Renal cortex interstitium (tissue), 11 donors: ENCODE measurements around the gene SHC2. TPM values are rescaled to one million over a fixed set of nuclear protein-coding genes. Genes with fewer than 3 reads are reported as not detected.
"Not testable (repeated sequence)": the region's sequence is repeated elsewhere in the genome, so short reads cannot be mapped to it uniquely, and the experiment has no call there.

ENCODE experiments used
- DNase-seq, 11 donors: peaks; one replicate each; pipeline ENCODE4 v3.0.0-alpha.2; 2013; ENCODE audit warnings: low read depth in 9 of 11, low spot score in 4 of 11; ENCODE audit errors: extremely low read depth in 1 of 11
- polyA plus RNA-seq, 3 donors: library from polyadenylated mRNA; unstranded; fragments of 120-200 nt; gene quantifications; one replicate each; pipeline ENCODE4 v1.2.1, GENCODE V29; 2013; ENCODE audit not compliant: insufficient read length in 3 of 3

Gene SHC2
- polyA plus RNA-seq, 3 donors, result 30.1 to 49.3 (median 33.1) TPM

DNA sequence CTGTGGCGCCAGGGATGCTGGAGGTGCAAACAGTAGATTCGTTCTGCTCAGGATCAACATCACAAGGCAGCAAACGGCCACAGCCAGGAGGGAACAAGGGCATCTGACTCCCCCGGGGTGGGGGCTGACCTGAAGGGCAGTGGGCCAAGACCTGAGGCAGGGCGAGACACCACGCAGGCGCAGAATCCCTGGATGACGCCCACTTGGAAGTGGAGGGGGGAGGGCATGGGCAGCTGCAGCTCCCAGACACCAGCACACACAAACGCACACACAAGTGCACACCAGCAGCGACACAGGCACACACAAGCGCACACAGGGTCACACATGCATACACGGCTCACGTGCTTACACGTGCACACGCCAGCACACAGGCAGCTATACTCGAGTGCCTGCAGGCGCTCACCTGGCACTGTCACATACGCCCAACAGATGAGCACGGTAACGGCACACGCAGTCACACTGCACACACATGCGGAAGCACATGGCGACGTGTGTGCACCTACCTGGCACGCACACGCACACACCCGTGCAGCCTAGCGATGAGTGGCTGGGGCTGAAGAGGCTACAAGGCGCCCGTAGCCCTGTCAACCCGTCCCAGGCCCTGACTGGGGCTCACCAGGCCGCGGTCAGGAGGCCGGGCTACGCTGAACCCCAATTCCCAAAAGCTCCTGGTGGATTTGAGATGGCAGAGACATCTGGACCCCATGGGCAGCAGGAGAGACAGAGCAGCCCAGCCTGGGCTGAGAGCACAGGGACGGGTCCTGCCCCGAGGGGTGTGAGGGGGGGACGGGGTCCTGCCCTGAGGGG, 57.4 kb downstream of the SHC2 start:
- no peak for DNase-seq

DNA sequence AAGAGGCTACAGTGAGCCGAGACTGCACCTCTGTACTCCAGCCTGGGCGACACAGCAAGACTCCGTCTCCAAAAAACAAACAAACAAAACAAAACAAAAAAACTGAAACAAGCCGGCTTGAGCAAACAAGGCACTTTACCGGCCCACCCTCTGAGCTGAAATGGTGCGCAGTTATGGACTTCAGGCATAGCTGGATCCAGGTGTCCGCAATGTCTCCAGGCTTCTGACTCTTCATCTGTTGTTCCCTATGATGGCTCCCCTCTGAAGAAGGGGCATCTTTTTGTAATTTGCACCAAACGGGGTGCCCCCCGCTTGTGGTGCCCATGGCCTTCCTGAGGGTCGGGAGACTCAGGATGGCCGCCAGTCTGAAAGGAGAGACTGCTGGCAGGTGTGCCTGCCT, 58.0 kb downstream of the SHC2 start:
- no peak for DNase-seq

DNA sequence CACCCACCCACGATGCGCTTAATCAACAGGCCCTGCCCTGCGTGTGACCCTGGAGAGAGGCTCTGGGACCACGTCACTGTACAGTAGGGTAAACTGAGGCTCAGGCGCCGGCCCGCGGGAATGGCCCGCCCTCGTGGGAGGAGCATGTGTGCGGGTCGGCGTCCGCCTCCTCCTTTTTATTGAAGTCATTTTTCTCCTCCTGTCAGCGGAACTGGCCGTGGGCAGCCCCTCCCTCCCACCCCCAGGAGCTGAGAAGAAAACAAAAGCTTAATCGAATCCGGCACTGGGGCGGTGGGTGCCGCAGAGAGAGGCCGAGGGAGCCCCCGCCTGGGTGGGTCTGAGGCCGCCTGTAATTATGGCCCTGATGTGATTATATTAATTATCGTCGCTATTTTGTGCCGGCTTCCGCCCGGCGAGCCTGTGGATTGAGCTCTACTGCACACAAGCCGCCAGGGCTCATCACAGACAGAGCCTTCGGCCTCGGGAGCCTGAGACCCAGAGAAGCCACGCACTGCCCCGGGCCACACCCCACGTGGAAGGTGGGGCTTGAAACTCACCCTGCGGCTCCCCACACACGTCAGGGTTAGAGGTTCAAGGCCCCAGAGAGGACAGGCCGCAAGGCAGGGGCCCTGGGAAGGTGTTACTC, 58.8 kb downstream of the SHC2 start:
- DNase-seq, result no peak

DNA sequence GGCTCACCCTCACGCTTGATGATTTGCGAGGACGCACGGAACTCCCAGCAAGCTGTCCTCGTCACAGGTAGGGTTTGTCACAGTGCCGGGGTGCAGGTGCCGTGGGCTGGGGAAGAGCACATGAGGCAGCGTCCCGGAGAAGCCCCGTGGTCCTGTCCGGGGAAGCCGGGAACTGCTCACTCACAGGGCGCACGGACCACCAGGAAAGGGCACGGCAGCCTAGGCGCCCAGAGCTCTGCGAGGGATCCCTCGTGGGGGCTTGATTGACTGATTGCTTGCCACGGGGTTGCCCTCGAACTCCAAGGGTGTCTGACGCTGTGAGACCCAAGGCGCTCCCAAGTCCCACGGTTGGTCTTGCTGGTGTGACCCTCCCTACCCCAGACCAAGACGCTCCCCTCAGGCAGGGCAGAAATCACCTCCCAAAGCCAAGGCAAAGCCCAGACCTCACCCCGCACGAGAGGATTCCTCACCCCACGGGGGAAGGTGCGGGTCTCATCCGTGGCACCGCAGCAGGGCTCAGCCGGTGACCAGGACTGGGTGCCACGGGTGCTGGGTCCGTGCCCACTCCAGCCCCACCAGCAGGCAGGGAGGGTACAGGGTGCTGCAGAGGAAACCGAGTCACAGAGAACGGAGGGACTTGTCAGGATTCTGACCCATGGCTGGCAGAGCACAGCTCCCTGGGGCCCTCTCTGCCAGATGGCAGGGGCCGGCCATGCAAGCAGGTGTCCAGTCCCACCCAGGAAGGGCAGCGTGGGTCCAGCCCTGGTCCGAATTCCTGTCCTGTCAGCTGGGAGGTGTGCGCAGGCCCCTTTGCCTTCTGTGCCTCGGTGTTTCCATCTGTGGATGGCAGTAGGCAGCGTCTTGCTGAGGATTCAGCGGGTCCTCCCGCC, 59.6 kb downstream of the SHC2 start:
- DNase-seq, result no peak

DNA sequence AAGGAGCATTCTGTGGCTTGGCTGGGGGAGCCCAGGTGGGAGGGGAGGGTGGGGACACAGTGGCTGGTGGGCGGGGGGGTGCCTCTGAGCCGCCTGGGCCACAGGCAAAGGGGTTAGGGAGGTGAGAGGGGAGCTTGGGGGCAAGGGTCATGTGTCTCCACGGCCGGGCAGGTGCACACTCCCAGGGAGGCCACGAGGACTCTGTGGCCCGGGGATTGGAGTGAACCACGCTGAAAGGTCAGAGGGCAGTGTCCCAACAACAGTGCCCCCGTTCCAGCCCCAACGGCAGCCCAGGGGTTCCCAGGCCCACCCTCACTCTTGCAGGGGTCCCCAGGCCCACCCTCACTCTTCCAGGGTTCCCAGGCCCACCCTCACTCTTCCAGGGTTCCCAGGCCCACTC, 61.5 kb downstream of the SHC2 start:
- DNase-seq, result no peak

DNA sequence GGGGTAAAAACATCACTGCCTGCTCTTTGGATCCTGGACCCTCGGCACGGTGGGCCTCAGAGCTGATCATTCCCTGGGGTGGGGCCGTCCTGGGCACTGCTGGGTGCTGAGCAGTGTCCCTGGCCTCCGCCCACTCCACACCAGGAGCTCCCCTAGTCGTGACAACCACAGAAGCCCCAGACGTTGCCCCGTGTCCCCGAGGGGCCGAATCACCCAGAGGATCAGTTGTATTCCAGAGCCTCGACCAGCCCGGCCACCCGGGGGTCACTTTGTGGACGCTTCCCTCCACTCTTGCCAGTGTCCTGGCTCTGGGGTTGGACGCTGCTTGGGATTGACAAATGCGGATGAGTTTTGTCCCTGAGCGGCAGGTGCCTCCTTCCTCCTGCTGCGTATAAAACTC, 62.1 kb downstream of the SHC2 start:
- no peak for DNase-seq

DNA sequence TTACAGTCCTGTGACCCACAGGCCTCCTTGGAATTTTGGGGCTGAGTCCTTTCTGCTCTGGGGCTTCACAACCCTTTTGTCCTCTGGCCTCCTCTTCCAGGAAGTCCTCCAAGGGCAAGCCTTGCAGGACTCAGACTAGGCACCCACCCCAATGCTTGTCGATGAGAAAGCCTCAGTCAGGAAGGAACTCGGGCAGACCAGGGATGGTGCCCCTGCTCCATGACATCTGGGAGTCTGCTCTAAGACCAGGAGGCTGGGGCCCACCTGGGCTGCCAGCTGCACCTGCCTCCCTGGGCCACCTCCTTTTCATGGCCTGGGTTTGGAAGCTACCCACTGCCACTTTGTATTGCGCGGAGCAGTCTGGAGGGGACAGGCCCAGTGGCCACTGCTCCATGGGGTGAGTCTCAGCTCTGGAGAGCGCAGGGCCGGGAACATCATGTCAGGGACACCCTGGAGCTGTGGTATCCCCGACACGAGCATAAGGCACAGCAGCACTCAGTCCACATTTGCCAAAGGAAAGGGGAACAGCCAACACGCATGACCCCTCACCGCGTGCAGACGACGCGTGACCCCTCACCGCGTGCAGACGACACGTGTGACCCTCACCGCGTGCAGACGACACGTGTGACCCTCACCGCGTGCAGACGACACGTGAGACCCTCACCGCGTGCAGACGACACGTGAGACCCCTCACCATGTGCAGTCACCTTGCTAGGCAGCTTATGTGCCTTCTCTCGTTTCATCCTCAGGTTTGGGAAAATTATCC, 62.7 kb downstream of the SHC2 start:
- DNase-seq, result no peak

DNA sequence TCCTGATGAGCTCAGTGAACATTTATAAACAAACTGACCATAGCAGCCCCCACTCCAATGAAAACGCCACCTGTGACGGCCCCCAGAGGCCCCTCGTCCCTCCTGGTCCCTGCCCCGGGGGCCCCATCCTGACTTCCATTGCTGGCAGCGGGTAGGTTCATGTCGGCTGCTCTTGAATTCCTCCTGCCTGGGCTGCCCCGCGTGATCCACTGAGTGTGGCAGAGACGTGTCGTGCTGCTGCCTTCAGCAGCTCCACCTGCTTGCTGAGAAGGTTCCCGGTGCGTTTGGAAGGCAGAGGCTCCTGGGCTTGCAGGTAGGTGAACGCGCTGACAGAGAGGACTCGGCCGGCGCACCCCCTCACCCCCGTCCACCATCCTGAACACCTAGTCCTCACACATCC, 63.5 kb downstream of the SHC2 start:
- no peak for DNase-seq

DNA sequence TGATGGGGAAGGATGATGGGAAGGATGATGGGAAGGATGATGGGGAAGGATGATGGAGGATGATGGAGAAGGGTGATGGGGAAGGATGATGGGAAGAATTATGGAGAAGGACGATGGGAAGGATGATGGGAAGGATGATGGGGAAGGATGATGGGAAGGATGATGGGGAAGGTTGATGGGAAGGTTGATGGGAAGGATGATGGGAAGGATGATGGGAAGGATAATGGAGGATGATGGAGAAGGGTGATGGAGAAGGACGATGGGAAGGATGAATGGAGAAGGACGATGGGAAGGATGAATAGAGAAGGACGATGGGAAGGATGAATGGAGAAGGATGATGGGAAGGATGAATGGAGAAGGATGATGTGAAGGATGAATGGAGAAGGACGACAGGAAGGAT, 65.4 kb downstream of the SHC2 start:
- DNase-seq, result no peak

DNA sequence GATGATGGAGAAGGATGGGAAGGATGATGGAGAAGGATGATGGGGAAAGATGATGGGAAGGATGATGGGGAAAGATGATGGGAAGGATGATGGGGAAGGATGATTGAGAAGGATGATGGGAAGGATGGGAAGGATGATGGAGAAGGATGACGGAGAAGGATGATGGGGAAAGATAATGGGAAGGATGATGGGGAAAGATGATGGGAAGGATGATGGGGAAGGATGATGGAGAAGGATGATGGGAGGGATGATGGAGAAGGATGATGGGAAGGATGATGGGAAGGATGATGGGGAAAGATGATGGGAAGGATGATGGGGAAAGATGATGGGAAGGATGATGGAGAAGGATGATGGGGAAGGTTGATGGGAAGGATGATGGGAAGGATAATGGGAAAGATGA, 66.0 kb downstream of the SHC2 start:
- not testable (repeated sequence) for DNase-seq

DNA sequence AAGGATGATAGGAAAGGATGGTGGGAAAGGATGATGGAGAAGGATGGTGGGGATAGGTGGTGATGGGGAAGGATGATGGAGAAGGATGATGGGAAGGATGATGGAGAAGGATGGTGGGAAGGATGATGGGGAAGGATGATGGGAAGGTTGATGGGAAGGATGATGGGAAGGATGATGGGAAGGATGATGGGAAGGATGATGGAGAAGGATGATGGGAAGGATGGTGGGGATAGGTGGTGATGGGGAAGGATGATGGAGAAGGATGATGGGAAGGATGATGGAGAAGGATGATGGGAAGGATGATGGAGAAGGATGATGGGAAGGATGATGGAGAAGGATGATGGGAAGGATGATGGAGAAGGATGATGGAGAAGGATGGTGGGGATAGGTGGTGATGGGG, 67.3 kb downstream of the SHC2 start:
- not testable (repeated sequence) for DNase-seq

DNA sequence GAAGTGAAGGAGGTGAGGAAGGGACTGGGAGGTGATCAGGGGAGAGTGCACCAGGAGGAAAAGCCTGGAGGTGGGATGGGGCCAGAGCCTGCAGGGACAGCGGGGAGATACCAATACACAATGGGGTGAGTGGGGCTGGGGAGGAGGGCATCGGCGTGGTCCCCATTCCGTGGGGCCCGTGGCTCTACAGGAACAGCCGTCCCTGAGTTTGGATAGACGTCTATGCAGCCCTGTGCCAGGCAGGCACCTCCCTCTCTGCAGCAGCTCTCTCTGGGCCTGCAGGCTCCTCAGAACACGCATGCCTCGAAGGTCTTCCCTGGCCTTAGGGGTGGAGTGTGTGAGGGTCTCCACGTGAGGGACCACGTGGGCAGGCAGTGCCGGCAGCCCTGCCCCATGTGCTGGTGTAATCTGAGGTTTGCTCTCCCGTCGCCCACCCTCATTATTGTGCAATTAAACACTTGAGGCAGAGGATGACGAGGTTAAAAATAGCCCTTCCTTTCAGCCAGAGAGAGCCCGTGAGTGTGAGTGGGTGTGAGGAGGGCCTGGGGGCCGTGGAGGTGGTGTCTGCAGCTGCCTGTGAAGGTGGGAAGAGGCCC, 68.4 kb downstream of the SHC2 start:
- no peak for DNase-seq

DNA sequence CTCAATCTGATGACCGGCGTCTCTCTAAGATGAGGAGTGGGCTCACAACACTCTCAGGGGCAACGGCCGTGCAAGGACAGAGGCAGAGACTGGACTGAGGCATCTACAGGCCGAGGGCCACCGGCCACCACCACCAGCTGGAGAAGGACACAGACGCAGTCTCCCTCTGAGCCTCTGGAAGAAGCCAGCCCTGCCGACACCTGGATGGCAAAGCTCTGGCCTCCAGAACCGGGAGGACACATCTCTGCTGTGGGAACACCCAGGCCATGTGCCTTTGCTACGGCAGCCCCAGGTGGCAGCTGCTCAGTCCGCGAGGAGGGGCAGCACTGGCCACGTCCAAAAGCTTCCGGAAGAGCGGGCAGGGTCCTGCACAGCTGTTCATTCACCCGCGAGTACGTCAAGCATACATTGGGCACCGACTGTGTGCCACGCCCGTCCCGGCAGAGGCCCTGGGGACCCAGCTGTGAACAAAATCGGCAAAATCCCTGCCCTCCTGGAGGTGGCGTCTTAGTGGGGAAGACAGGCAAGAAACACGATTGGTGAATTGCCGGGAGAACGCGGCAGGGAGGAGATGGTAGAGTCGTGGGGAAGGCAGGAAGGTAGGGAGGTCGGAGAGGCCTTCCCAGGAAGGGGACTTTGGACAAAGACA, 69.0 kb downstream of the SHC2 start:
- no peak for DNase-seq

DNA sequence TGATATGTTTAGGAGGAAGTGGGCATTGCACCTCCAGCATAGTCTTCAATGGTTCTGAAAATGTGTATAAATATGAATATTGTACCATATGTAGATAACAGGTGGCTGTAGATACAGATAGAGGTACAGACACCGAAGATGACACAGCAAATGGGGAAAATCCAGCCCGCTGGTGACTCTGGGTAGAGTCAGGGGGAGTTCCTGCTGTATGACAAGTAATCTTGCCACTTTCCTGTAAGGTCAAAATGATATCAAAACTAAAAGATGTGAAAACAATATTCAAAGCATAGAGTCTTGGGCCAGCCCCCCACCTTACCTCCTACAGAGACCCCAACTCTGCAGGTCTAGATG, 69.7 kb downstream of the SHC2 start:
- DNase-seq, result no peak

DNA sequence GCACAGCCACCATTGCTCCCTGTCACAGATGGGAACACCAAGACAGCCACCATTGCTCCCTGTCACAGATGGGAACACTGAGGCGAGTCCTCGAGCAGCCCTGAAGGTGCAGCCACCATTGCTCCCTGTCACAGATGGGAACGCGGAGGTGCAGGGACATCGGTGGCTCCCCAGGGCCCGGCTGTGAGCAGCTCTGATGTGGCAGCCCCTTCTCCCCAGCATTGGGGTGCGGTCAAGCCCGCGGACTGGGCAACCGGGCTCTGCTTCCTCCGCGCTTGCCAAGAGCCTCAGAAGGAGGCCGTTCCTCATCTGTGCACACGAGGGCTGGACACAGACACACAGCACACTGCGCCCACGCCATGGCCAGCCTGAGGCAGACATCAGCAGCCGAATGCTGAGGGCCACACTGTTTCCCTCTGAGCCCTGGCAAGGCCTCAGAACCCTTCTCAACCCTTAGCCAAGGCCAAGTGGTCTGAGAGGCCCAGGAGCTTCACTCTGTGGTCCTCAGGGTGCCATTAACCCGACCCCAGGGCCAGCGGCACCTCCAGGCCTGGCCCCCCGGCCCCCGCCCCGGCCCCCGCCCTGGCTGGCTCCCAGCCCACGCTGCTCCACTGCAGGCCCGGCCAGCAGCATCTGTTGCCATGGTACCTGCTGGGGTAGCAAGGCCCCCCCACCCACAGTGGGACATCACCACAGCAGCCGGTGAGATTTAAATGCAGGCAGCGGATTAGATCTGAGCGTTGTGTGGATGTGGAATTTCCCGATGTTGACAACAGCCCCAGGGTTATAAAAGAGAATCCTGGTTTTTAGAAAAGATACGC, 70.2 kb downstream of the SHC2 start:
- no peak for DNase-seq

DNA sequence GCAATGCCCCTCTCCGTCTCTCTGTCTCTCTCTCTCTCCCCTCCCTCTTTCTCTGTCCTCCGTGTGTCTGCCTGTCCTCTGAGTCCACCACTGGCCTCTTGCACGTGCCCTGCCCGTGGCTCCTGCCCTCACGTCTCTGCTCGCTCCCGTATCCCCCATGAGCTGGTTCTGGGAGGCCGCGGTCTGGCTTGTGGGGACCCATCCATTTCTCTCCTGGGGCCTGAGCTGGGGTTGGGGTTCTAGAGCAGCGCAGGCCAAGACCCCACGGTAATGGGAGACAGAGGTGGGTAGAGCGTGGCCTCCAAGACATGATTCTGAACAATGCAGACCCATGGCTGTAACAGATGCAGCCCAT, 70.9 kb downstream of the SHC2 start:
- no peak for DNase-seq

DNA sequence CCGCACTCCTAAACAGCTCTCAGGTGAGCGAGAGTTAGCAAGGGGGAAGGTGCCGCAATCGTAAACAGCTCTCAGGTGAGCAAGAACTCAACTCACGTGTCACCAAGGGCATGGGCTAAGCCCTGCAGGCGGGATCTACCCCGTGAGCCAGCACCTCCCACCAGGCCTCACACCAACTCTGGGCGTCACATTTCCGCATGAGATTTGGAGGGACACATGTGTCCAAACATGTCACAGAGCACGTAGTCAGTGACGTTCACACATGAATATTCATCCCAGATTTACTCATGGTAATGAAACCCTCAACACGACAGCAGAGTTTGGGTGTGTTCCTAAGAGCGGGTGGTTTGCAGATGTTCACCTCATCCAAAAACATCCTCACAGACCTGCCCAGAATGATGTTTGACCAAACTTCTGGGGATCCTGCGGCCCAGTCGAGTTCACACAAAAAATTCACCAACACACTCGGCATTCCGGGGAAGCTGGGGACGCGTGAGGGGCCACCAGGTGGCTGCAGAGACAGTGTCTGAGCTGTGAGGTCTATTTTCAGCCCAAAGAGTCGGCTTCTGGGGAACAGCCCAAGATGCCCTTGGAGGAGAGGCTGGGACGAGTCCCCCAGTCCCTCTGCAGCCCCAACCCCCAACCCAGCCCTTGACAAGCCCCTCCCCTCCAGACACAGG, 71.4 kb downstream of the SHC2 start:
- DNase-seq, result no peak
